HG03139 (cell line): ENCODE results near the gene TMEM164.
A peak's percentile ranks its signal among the peaks of the same experiment; 100 is the strongest.

Experiments
- ATAC-seq: cut with Tn5 transposase; IDR thresholded peaks from one replicate; pipeline ENCODE4 v1.9.1; 2021; ENCODE audit not compliant: unreplicated experiment

The TMEM164 gene

DNA sequence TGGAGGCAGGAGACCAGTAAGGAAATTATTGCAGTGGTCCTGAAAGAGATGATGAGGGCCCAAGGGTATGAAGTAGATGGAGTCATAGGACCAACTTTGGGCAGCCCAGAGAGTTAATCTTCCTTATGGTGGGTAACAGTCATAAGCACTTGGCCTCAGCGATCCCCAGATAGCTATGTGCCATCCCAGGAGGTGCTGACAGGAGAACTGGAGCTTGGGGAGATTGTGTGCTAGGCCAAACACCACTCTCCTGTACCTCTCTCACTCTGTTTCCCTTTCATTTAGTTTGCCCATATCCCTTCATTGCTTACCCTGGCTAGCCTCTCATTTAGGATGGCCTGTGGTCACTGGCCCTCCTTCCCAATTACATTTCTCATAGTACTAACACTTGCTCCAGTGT lies 60.0 kb downstream of the TMEM164 start:
- no peak for ATAC-seq

- no peak for ATAC-seq
These were observed 63.7 kb downstream of the TMEM164 start for GRCh38 chrX:110066488-110067225.

DNA sequence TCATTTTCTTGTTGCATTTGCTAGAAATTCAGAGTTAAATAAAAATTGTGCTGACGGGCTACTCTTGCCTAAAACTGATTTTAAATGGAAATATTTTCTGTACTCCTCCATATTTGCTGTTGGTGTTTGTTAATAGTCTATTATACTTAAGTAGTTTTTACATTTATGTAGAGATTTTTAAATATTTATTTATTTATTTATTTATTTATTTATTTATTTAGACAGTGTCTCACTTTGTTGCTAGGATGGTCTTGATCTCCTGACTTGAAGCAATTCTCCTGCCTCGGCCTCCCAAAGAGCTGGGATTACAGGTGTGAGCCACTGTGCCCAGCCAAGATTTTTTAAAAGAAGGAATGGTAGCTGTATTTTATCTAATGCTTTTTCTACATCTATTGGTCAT lies 68.1 kb downstream of the TMEM164 start:
- no peak for ATAC-seq

- no peak for ATAC-seq
These were observed 78.4 kb downstream of the TMEM164 start for GRCh38 chrX:110081320-110081719.

DNA sequence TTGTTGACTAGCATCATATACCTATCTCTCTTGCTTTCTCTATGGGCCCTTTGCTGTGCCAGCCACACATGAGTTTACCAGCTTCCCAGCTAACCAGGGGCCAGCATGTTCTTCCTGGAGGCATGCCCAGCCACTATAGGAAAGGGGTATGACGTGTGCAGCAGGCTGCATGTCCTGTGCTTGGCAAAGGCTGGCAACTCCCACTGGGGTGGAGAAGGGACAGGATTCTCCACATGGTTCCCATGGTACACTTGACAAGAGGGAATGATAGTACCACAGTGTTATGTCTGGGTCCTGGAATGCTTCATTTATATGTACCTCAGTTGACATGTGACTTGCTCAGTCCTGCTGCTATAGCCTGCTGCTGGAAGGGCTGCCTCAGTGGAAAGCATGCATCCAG lies 78.8 kb downstream of the TMEM164 start:
- no peak for ATAC-seq

- no peak for ATAC-seq
These were observed 79.2 kb downstream of the TMEM164 start for GRCh38 chrX:110082161-110082560.

GRCh38 chrX:110086162-110086915 lies 83.4 kb downstream of the TMEM164 start:
- ATAC-seq = no peak

DNA sequence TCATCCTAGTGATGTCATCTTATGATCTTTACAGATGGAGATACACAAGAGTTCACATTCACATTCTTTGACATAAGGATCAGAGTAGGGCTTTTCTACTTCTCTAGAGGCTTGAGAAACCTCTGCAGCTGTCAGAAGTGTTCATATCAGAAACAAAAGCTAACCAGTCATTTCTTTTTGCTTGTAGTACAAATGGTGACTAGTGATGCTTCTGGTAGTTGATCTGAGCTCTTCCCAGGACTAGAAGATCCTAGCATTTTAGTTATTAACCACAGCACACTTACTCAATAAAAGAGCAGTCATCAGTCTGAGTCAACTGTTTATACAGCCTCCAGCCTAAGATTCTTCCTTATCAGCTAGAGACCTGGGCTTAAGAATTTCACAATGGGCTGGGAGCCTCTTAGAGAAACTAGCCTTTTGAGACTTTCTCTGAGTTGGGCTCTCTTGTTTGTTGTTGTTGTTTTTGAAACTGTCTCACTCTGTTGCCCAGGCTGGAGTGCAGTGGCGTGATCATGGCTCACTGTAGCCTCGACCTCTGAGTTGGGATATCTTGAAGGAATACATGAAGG lies 84.1 kb downstream of the TMEM164 start:
- no peak for ATAC-seq

DNA sequence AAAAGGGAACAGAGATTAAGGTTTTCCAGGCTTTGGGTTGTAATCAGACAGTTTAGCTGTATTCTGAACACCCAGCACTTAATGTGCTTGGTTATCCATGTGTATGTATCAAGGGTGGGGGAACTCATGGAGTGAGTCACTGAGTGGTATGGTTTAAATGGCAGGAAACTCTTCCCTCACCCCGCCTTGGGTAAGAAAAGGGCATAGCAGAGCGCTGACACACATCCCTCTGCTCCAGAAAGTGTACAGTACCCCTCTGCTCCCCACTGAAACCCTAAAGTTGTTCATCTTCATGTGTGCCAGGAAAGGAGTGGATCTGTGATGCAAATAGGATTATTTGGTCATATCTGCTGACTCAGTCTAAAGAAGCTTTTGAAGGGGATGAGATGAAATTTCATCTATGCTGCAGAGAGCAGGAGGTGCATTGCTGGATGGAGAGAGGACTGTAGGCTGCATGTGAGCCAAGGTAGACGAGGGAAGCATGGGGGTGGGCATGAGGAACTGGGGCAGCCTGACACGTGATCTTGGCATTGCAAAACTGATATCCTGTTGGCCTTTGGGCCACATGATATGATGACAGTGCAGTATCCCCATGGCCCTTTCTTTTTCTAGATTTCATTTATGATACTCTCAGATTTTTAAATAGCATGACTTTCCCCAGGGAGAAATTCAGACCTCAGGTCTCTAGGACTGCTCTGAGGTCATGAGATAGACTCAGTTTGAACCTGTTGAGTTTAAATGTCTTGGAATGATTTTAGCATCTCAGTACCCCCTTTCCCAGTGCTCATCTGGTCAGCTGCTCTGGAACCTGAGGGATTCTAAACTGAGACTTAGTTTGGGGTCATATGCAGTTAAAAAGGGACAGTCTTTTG lies 84.8 kb downstream of the TMEM164 start:
- no peak for ATAC-seq

DNA sequence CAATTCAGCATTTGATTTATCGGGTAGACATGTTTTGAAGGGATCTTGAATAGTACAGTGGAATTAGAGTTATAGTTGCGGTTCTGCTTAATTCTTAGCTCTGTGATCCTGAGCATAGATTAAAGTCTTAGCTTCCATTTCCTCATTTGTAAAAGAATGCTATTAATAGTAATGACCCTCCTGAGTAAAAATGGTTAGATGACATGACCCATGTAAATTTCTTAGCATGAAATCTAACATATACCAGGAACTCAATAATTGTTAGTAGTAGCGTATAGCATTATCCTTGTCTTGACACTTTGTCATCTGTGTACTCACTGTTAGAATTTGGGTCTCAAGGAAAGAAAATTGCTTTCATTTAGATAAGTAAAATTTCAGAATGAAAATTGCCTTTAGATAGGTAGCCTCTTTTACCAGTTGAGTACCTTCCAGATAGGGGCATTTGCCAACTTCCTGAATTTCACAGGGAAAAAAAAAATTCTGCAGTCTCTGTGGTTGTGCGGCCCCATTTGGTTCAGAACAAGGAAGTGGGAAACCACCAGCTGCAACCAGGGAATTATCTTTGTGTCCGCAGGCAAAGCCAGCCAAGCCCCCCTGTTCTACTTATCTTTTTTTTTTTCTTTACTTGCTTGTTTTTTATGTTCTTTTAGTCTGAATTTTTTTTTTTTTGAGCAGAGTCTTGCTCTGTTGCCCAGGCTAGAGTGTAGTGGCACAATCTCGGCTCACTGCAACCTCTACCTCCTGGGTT lies 86.9 kb downstream of the TMEM164 start:
- no peak for ATAC-seq

DNA sequence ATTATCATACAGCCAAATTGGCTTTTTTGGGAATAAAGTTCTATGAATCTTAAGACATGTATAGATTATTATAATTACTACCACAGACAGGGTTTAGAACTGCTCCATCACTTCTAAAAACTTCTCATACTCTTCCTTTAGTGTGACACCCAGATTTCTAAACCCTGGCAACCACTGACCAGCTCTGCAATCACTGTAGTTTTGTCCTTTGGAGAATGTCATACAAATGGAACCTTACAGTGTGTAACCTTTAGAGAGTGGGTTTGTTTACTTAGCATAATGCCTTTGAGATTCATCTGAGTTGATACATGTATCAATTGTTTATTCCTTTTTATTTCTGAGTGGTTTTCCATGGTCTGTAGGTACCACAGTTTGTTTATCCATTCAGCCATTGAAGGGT lies 95.0 kb downstream of the TMEM164 start:
- no peak for ATAC-seq

DNA sequence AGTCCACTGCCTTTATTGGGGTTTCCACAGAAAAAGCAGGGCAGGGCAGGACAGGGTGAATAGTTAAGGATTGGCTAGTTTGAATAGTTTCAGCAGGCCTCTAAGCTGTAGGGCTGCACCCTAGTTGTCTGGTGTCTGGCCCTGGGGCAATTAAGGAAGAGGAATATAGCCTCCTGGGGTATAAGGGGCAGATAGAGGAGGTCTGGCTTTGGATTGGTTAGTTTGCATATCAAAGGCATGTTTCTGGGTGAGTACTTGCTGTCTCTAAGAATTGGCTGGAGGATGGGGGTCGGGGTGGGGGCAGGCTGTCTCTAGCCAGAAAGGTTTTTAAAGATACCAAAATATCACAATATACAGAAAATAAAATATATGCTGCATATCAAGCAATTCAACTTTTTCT lies 100.4 kb downstream of the TMEM164 start:
- no peak for ATAC-seq

- no peak for ATAC-seq
These were observed 101.2 kb downstream of the TMEM164 start for GRCh38 chrX:110104078-110104477.

GRCh38 chrX:110108381-110108821 lies 105.5 kb downstream of the TMEM164 start:
- peak; percentile 52 for ATAC-seq

- ATAC-seq = no peak
These were observed 111.4 kb downstream of the TMEM164 start for GRCh38 chrX:110114260-110114776.

GRCh38 chrX:110116066-110116980 lies 113.4 kb downstream of the TMEM164 start:
- no peak for ATAC-seq

DNA sequence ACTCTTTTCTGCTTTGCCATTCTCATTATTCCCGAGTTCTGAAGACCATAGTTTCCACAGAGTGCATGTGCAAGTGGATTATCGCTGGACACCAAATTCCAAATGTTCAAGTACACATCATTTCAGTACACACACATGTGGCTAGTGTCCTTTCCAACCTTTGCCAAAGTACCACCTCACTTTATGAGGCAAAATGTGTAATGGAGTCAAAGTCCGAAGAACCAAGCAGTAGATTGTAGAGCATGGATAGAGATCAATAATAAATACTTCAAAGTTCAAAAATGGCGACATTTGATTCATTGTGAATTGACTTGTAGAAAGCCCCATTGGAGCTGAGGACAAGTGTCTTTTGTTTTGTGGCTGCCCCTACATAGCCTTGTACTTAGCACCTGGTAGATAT lies 115.6 kb downstream of the TMEM164 start:
- no peak for ATAC-seq

GRCh38 chrX:110119480-110119879 lies 116.6 kb downstream of the TMEM164 start:
- ATAC-seq = no peak

DNA sequence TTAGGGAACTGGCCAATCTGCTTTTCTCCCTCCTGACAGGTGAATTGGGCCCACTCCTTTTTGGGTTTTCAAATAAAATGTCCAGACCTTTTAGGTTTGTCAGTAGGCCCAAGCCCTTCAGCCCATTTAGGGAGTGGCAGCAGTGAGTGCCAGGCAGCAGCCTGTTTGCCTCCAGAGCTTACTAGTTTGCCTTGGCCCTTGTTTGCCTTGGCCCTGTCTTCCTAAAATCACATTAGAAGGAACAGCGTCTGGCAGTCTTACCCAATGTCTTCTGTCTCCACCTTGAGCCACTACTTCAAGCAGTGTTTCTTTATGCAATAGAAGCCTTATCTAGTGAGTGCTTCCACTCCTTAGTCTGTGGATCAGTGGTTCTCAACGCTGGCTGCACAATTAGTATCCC lies 117.1 kb downstream of the TMEM164 start:
- no peak for ATAC-seq
